Medulla oblongata (tissue), 1 donor: ENCODE measurements around the gene SLC39A5.
"Not testable (repeated sequence)": the region's sequence is repeated elsewhere in the genome, so short reads cannot be mapped to it uniquely, and the experiment has no call there.

Experiments
- DNase-seq: peaks from one replicate; pipeline ENCODE4 v3.0.0-alpha.2; 2015; ENCODE audit errors: extremely low spot score

Gene SLC39A5, protein sequence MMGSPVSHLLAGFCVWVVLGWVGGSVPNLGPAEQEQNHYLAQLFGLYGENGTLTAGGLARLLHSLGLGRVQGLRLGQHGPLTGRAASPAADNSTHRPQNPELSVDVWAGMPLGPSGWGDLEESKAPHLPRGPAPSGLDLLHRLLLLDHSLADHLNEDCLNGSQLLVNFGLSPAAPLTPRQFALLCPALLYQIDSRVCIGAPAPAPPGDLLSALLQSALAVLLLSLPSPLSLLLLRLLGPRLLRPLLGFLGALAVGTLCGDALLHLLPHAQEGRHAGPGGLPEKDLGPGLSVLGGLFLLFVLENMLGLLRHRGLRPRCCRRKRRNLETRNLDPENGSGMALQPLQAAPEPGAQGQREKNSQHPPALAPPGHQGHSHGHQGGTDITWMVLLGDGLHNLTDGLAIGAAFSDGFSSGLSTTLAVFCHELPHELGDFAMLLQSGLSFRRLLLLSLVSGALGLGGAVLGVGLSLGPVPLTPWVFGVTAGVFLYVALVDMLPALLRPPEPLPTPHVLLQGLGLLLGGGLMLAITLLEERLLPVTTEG

DNA sequence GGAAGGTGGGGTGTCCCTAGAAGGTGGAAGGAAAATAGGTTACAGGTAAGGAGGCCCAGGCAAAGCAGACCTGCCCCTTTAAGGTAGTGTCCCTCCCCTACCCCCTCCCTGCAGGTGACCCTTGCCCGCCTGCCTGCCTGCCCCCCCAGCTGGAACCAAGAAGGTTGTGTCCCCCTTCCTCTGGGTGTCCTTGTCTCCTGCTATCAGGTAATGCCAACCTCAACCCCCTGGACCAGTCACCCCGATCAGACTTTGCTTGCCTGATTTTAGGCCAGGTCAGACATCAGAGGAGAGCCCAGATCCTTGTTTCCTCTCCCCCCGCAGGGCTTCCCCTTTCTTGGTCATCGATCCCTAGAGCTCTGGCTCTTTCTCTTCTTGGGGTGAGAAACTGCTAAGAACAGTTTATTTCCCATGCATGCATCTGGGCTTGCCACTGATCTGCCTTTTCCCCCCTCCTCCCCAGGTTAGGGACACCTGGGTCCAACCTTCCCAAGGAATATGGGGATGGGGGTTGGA lies at the start of gene SLC39A5:
TSS of gene SLC39A5 (plus strand) at position 136 of the 516 bp plus-strand sequence. CDS start 1,224 bp downstream, outside the sequence.
- DNase-seq = no peak

DNA sequence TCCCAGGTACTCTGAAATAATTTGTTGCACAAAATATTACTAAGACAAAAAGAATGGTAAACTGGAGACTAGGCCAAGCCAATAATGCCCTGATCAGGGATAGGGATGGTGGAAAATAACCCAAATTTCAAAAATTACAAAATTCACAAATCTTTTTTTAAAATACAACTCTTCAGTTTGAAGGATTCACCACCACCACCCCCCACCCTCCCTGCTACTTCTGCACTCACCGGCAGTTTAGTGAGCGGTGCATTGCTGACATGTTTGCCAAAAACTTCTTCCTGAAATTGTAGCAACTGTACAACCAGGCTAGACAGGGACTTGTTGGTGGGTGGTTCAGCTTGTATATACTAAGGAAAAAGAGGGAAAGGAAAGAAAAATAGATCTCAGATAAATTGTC lies 42.9 kb upstream of the SLC39A5 start:
- no peak for DNase-seq

DNA sequence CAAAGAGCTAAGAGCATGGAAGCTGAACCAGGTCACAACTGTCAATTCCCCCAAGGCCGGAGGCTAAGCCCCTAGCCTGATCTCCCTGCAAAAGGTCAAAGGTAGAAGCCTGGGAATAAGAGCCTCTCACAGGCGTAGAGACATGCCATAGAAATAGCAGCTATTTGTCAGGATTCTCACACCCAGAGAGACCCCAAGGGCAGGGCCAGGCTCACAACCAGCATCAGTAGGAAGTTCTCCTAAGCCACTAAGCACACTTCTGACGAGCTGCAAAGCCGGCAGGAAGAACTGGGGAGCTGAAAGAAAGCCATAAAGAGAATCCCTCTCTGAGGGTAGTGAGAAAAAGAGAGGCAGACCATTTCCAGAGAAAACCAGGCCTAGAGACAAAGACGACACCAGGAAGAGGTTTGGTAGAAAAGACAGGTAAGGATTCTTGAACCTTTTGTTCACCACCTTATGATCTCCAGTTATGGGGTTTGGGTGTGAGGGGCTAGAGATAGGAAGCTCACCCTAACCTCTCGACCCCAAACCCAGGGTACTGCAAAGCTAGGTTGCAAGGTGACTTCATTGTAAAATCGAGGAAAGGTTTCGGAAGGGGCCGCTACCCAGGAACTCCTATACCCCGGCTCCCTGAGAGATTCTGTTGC lies 41.6 kb upstream of the SLC39A5 start:
- no peak for DNase-seq

DNA sequence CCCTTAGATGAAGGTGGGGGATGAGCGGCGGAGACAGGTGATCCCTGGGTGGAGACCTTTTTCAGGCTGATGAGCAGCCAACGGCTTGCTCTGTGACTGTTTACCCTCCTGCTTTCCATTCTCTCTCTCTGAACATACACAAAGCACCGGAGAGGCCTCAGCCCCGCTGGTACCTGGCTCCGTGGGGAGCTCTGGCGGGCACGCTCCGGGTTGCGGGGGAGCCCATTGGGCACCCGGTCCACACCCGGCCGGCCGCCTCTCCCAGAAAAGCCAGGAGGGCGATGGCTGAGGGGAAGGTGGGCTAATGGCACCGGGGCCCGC lies 41.1 kb upstream of the SLC39A5 start:
- DNase-seq = peak; percentile 13

DNA sequence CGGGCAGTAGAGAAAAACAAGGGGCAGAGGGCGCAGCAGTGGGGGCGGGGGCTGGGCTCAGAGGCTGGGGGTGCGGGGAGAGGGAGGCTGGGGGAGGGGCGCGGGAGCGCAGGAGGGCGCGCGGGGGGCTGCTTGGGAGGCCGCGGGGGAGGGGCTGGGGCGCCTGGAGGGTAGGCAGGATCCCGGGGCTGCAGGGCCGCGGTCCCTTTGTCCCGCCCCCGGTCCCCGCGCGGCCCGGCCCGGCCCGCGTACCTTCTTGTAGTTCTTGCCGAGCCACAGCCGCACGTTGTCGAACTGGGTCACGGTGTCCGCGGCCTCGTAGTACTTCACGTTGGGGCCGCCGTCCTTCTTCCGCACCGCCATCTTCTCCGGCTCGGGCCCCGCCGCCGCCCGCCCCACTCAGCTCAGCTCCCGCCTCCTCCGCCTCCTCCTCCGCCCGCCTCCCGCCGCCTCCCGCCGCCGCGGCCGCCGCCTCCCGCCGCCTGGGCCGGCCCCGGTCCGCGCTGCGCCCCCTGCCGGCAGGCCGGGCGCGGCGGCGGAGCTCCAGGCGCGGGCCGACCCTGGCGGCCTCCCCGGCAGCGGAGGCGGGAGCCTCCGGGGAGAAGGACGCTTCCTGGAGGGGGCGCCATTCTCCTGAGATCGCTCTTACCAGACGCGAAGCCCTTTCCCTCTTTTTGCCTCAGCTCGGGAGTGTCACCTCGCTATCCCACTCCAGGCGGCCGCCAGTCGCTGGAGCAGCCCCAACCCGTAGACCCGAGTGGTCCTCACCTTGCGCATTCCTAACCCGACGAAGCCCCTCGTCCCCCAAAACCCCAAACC lies 40.5 kb upstream of the SLC39A5 start, which contains the start of gene SMARCC2:
TSS of gene SMARCC2 (minus strand) at position 385 of the 819 bp plus-strand sequence. CDS start at position 363, 22 bp downstream.
- DNase-seq = peak; percentile 89

DNA sequence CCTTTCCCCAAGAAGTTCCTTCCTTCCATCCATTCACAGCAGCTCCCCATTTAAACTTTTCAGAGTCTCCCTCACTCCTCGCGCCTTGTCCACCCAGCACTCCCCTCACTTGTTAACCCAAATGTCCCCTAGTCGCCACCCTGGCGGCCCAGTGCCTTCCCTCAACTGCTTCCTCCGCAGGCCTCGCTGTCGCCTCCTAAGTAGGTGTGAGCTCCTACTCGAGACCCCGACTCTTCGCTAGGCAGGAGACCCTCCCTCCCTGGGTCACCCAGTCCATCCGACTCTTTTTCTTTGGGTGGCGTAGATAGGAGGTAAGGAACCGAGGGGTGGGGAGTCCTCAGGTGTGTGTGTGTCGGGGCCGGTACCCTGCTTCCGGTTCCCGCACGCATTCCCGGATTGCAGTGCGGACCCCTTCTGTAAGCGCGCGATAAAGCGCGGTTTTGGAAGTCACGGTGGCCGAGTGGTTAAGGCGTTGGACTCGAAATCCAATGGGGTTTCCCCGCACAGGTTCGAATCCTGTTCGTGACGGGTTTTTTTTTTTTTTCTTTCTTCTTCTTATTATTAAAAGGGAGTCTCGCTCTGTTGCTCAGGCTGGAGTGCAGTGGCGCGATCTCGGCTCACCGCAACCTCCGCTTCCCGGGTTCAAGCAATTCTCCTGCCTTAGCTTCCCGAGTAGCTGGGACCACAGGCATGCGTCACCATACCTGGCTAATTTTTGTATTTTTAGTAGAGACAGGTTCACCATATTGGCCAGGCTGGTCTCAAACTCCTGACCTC lies 39.7 kb upstream of the SLC39A5 start:
- DNase-seq = peak; percentile 88

DNA sequence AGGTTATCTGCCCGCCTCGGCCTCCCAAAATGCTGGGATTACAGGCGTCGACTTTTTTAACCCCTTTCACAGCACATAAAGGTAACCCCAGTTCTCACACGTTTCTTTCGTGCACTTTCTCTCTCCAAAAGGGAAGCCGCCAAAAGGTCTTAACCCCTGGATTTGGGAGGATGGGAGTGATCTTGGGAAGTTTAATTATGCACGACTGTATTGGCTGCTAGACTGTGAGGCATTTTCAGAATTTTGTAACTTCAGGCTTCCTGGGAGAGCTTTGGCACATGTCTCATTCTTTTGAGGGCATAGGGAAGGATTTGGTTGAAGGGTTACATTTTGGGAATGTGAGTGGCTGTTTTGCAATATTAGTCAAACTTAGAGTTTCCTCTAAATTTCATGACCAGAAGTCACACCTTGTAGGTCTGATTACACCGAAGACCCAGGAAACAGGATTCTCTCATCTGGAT lies 39.1 kb upstream of the SLC39A5 start:
- DNase-seq = peak; percentile 18

DNA sequence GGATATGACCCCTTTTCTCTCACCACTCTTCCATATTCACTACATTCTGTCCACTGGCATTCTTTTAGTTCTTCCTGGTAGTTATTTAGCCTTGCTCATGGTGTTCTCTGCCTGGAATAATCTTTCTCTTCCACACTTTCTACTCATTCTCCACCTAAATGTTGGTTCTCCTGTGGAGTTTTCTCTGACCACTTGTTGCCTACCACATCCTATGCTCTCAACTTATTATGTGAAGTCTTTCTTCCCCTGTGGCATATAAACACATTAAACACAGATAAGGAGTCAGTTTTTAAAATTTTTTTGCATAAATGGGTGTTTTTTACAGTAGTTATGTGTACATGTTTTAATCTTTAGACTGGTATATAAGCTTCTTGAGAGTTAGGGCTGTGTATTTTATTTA lies 37.3 kb upstream of the SLC39A5 start:
- DNase-seq = no peak

DNA sequence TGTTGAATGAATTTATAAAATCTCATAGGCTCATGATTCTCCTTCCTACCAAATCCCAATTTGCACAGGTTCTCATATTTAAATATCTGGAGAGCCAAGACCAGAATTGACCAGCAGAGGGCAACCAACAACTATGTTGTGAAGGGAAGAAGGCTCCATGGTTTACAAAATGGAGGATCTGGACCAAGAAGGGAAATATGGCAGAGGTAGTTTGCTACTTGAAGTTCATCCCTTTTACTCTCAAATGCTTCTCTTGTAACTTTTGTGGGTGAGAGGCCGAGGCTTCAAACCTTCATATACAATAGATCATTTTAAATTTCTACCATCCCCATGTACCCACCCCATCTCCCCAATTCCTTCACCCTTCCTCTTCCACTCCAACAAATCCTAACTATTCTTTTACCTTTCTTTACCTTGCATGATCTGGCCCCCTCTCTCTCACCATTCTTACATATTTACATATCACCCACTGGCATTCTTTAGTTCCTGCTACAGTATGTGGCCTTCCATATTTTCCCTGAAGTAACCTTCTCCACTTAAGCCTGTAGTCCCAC lies 36.7 kb upstream of the SLC39A5 start:
- DNase-seq = peak; percentile 94

DNA sequence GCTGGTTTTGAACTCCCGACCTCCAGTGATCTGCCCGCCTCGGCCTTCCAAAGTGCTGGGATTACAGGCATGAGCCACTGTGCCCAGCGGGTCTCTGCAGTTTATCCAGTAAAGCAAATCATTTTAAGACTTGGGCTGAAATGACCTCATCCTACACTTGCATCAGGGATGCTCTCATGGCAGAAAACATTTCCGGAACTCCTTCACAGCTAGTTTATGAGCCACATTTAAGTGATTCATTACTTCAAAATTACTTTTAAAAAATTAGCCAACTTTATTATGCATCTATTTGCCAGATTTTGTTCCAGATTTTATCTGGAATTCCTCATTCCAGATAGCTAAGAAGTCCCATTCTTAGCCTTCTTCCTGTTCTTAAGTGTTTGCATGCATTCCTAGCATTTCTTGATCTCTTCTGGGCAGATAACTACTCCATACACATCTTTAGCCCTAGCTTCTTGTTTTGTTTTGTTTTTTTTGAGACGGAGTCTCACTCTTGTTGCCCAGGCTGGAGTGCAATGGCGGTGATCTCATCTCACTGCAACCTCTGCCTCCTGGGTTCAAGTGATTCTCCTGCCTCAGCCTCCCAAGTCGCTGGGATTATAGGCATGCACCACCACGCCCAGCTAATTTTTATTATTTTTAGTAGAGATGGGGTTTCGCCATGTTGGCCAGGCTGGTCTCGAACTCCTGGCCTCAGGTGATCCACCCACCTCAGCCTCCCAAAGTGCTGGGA lies 32.9 kb upstream of the SLC39A5 start:
- DNase-seq = not testable (repeated sequence)

DNA sequence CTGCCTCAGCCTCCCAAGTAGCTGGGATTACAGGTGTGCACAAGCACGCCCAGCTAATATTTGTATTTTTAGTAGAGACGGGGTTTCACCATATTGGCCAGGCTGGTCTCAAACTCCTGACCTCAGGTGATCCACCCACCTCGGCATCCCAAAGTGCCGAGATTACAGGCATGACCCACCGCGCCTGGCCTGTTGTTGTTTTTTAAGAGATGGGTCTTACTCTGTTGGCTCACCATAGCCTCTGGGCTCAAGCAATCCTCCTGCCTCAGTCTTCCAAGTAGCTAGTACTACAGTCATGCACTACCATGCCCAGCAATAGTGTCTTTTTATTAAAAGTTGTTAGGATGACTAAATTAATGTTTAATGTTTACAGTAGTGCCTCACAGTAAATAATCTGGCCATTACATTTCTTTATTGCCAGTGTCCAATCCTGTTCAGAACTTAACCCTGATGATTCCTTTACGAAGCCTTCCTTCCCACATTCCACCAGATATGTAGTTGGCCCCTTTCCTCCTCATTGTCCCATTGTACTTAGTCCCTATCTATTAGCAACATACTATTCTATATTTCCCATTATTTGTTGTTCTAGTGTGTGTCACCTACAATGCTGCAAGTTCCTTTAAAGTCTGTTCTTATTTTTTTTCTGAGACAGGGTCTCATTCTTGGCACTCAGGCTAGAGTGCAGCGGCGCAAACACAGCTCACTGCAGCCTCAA lies 31.8 kb upstream of the SLC39A5 start:
- no peak for DNase-seq

DNA sequence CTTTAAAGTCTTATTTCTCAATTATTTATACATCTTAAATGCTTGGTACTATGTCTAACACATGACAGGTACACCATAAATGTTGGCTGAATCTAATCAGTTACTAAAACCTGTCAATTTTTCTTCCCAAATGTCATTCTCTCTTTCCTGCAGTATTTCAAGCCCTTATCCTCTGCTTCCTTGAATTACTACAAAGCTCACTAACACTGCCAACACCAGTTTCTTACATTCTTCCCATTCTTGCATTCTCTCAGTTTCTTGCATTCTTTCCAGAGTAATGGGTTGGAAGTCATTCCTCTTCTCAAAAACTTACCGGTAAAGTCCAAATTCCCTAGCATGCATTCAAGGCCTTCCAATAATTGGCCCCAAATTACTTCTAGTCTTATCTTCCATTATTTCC lies 31.0 kb upstream of the SLC39A5 start:
- no peak for DNase-seq

DNA sequence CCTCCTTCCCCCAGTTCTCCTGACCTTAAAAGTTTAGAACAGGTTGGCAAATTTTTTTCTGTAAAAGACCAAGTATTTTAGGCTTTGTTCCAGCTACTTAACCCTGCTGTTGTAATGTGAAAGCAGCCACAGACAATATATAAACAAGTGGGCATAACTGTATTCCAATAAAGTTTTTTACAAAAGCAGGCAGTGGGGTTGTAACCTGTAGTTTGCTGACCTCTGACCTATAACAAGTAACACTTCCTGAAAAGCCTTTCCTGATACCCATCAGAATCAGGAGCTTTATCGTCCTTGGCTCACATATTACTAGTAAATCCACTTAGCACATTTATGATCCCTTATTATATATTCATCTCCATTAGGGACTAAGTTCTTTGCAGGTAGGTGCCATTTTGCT lies 27.5 kb upstream of the SLC39A5 start:
- no peak for DNase-seq

DNA sequence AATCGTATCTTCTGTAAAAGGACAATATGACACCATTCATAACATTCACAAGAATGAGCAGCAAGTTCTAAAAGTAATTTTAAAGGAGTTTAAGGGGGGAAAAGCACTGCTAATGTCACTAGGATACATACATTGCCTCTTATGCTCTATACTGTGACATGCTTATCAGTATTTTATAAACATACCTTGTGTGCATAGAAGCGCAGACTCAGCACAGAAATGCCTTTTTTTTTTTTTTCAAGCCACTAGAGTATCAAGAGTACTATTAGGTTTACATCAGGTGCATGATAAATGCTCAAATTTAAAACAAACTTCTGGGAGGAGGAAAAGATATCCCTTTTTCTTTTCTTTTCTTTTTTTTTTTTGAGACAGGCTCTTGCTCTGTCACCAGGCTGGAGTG lies 27.0 kb upstream of the SLC39A5 start:
- DNase-seq = no peak

DNA sequence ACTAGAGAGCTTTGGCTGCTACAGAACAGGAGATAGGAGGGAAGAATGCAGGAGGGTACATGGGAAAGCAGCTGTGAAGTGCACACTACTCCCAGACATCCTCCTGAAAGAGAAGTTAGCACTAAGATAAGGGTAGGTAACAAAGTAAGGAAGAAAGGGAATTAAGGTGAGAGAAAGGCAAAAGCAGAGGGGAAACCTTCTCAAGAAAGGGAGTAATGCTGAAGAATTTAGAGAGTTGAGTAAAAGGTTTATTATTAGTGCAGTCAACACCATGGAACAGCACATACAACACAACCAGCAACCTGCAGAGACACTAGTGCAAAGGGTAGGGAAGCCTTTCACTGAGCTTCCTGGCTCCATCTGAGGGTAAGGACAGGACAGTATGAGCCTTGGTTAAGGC lies 25.6 kb upstream of the SLC39A5 start:
- DNase-seq = no peak

DNA sequence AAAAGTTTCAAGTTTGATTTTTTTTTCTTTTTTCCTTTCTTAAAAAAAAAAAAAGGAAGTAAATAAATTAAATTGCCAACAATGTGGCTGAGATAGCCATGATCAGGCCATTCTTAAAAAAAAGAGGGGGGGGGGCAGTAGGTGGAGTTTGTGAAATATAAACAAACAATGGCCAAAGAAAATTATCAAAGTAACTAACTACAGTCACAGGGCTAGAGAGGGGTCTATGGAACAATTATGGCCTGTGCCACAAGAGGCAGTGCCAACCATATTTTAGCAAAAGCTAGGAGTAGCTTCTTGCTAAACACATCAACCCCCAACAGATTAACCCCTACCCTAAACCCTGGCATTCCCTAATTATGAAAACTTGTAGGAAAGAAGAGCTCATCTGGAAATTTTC lies 24.4 kb upstream of the SLC39A5 start:
- no peak for DNase-seq

DNA sequence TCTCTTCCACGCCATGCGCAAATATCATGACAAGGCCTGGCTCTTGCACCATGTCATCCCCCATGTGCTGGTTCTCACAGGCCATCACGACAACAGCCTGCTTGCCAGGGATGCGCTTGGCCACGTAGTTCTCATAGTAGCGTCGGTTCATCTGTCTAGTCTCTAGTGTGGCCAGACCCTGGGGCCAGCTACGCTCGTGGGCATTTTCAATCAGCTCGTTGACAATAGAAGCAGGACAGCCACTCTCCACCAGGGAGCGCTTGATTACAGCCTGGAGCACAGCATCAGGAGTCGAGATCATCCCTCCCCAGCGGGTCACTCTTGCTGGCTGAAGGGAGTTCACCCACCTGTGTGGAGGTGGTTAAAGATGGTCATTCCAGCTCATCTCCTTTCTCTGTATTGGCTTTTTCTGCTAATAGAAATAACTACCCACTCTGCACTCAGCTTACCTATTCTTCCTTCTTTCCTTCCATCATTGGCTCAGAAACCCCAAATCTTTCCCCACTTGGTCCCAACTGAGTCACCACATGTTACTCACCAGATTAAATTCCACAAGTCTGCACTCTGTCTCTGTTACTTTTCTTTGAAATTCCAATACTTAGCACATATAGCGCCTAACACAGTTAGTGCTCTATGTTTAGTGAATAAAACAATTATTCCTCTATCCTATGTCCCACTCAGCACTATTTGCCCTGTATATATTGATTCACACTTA lies 23.2 kb upstream of the SLC39A5 start:
- DNase-seq = peak; percentile 48

DNA sequence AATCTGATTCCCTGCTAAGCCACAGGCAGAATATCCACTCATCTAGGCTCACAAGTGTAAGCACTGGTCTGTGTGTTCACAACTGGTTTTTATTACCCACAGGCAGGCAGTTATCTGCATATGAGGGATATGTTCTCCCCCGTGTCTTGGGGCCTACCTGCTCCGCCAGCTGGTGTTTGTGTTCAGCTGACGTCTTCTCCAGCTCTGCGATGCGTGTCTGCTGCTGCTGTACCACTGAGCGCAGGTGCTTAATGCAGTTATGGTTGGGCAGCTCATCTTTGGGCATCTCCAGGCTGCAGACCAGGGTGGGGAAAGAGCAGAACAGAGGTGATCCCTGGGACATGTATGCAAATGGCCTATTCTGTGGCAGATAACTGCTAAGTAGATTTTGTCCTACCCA lies 21.8 kb upstream of the SLC39A5 start:
- no peak for DNase-seq

DNA sequence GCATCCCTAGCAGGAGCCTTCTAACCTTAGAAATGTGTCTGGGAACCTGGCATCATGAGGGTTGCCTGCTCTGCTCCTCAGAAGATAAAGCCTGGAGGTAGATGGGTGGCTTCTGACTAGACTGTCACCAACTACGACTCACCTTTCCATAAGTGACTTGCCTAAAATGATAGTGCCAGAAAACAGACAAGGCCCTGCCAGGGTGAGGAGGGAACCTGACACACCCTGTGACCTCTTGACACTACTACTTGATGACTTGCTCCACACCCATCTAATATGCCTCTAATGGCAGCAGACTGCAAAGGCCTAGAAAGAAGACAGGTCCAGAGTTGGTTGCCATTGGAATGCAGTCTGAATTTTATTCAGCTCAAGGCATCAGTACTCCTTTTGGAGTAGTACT lies 17.5 kb upstream of the SLC39A5 start:
- no peak for DNase-seq
